Calu3 (cell line): ENCODE results near the gene CCDC93. TPM values are rescaled to one million over a fixed set of nuclear protein-coding genes. Genes with fewer than 3 reads are reported as not detected.
"Not testable (repeated sequence)": the region's sequence is repeated elsewhere in the genome, so short reads cannot be mapped to it uniquely, and the experiment has no call there.

ENCODE experiments used
- BruUV-seq: library from RNA; stranded (reverse); fragments of 400-500 nt; replicated peaks from 2 replicates; lab custom pipeline; 2021; lab: Mats Ljungman, UMichigan
- CTCF ChIA-PET: fragments of 300-600 bp; sonication (Branson Sonifier 250); formaldehyde crosslinking; loops from one replicate; lab custom pipeline; 2022; ENCODE audit warnings: antibody characterized with exemption; lab: Charles Lee
- DNase-seq: peaks from one replicate; pipeline ENCODE4 v3.0.0; 2022
- H3K27ac Mint-ChIP-seq: one replicate; pipeline ENCODE4 v1.8.0; 2022; ENCODE audit warnings: mixed read lengths; ENCODE audit not compliant: unreplicated experiment
- H3K27me3 Mint-ChIP-seq: one replicate; pipeline ENCODE4 v1.8.0; 2022; ENCODE audit warnings: mixed read lengths; ENCODE audit not compliant: unreplicated experiment
- H3K36me3 Mint-ChIP-seq: one replicate; pipeline ENCODE4 v1.8.0; 2022; ENCODE audit warnings: mild to moderate bottlenecking, moderate library complexity, mixed read lengths; ENCODE audit not compliant: insufficient read depth, unreplicated experiment
- H3K4me1 Mint-ChIP-seq: one replicate; pipeline ENCODE4 v1.8.0; 2022; ENCODE audit warnings: mild to moderate bottlenecking, low read depth, mixed read lengths; ENCODE audit not compliant: unreplicated experiment
- H3K4me3 Mint-ChIP-seq: one replicate; pipeline ENCODE4 v1.8.0; 2022; ENCODE audit warnings: mild to moderate bottlenecking, low read depth, moderate library complexity, mixed read lengths; ENCODE audit not compliant: unreplicated experiment
- H3K9me3 Mint-ChIP-seq: one replicate; pipeline ENCODE4 v1.8.0; 2022; ENCODE audit warnings: low read depth, mixed read lengths; ENCODE audit not compliant: unreplicated experiment
- CTCF ChIP-seq: fragments of 200-600 bp; IDR thresholded peaks from one replicate; pipeline ENCODE4 v1.8.0; 2022; ENCODE audit warnings: antibody characterized with exemption; ENCODE audit not compliant: unreplicated experiment
- intact Hi-C: fragments of 100-400 bp; cut with micrococcal nuclease; formaldehyde crosslinking; loops from one replicate; pipeline ENCODE4 v1.10.0; 2022; ENCODE audit not compliant: unreplicated experiment
- total RNA-seq: library from RNA; stranded (reverse); gene quantifications from 2 replicates; pipeline ENCODE4 v1.2.3, GENCODE V29; 2022

Gene CCDC93
- total RNA-seq, 1 experiment from 2014 or later = 57.3 TPM

GRCh38 chr2:117930775-117931174 is 83.1 kb downstream of the CCDC93 start:
- CTCF ChIA-PET = no interaction called here
- no peaks in the 10 kb centered on the region for H3K27me3 Mint-ChIP-seq
- H3K4me1 Mint-ChIP-seq = no peaks in the 10 kb centered on the region
- H3K9me3 Mint-ChIP-seq = peaks cover 2% of the 10 kb centered on the region
- intact Hi-C loops = no loop called here
- no TSS peak for BruUV-seq
- TF ChIP-seq CTCF = no peak
- DNase-seq = no peak
- H3K27ac Mint-ChIP-seq = no peak overlapping the region
- H3K4me3 Mint-ChIP-seq = no peak overlapping the region
- peaks cover 51% of the 10 kb centered on the region for H3K36me3 Mint-ChIP-seq

- H3K4me1 Mint-ChIP-seq, CTCF ChIA-PET, H3K27me3 Mint-ChIP-seq, BruUV-seq, intact Hi-C loops, DNase-seq, H3K9me3 Mint-ChIP-seq, H3K27ac Mint-ChIP-seq, H3K4me3 Mint-ChIP-seq: not testable (repeated sequence)
- peaks cover 36% of the 10 kb centered on the region for H3K36me3 Mint-ChIP-seq
These were observed 90.4 kb downstream of the CCDC93 start for GRCh38 chr2:117923471-117923870.

DNA sequence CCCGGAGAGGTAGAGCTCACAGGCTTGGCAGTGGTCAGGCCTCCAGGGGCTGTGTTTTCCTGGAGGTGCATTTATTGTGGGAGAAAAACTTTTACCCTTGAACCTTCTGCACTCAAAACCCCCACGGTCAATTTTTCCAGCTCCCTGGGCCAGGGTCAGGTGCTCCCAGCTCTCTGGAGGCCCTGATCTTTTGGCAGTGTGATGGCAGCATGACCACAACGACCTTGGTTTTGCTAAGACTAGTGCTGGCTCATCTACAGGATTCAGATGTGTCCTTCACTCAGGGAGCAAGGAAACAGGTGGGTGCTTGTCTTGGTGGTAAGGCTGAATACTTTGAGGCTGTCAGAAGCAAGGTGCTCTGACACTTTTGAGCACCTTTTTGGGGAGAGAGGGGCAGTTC is 92.3 kb downstream of the CCDC93 start:
- BruUV-seq = no TSS peak
- TF ChIP-seq CTCF = no peak
- Mint-ChIP-seq H3K27ac (no peak overlapping the region), H3K9me3 (no peaks in the 10 kb centered on the region), H3K4me3 (no peak overlapping the region), H3K4me1 (no peaks in the 10 kb centered on the region), H3K36me3 (peaks cover 27% of the 10 kb centered on the region), H3K27me3 (no peaks in the 10 kb centered on the region)
- no peak for DNase-seq
- CTCF ChIA-PET = no interaction called here
- intact Hi-C loops = no loop called here

DNA sequence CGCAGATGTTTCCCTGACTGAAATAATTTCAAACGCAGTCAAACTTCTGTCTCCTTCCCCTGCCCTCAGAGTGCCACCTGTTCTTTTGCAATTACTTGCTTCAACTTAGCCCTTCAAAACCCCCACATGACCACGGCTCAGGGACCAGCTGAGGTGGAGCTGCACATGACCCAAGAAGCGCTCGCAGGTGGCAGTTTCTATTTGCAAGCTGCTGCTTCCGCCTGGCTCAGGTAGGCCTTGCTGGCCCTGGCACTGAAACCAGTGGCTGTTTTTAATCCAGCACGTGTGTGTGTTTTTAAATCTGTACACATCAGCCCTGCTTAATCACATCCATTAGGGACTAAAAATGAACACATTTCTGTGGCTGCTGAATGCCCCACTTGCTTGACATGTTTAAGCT is 95.3 kb downstream of the CCDC93 start:
- Mint-ChIP-seq H3K4me3 (no peak overlapping the region), H3K27ac (no peak overlapping the region), H3K36me3 (peaks cover 21% of the 10 kb centered on the region), H3K4me1 (no peaks in the 10 kb centered on the region), H3K27me3 (no peaks in the 10 kb centered on the region), H3K9me3 (peaks cover 3% of the 10 kb centered on the region)
- DNase-seq = no peak
- BruUV-seq = no TSS peak
- CTCF ChIA-PET = interaction anchor here (0.7 kb wide), 1 partner anchor 22 kb away, joined by 3 read pairs; no protein-coding TSS in a partner anchor
- intact Hi-C loops = no loop called here
- no peak for TF ChIP-seq CTCF

- no TSS peak for BruUV-seq
- DNase-seq = no peak
- H3K27ac Mint-ChIP-seq = no peak overlapping the region
- CTCF ChIA-PET = no interaction called here
- H3K4me1 Mint-ChIP-seq = no peaks in the 10 kb centered on the region
- H3K36me3 Mint-ChIP-seq = peaks cover 12% of the 10 kb centered on the region
- no peak overlapping the region for H3K4me3 Mint-ChIP-seq
- H3K27me3 Mint-ChIP-seq = no peaks in the 10 kb centered on the region
- intact Hi-C loops = no loop called here
- peaks cover 3% of the 10 kb centered on the region for H3K9me3 Mint-ChIP-seq
- TF ChIP-seq CTCF = no peak
These were observed 96.5 kb downstream of the CCDC93 start for GRCh38 chr2:117917223-117917917.
